K562 (cell line): Measurements from ENCODE around the gene MAGIX. TPM values are rescaled to one million over a fixed set of nuclear protein-coding genes. Genes with fewer than 3 reads are reported as not detected.

ENCODE experiments used
- ATAC-seq: fragments of 200-7000 bp; cut with Tn5 transposase; 3 replicates; pipeline ENCODE4 v1.9.1; 2020; ENCODE audit warnings: moderate library complexity
- BruUV-seq: library from RNA; stranded (reverse); fragments of 400-500 nt; replicated peaks from 2 replicates; lab custom pipeline; 2021; lab: Mats Ljungman, UMichigan
- CTCF ChIA-PET: fragments of 300-600 bp; formaldehyde crosslinking; extraction: SDS; loops from one replicate; lab custom pipeline; 2021; ENCODE audit warnings: low intra/inter-chr PET ratio; lab: Yijun Ruan, JAX
- POLR2A ChIA-PET: fragments of 300-600, 350-650 bp; sonication (Branson Sonifier 250); formaldehyde crosslinking; extraction: SDS; loops from one replicate; lab custom pipeline; 2021; ENCODE audit warnings: antibody characterized with exemption, inconsistent platforms; lab: Yijun Ruan, JAX
- DNase-seq, 4 experiments: peaks; one replicate each; pipeline versions ENCODE4 v3.0.0 to v3.0.0-alpha.2; 2011 to 2018; ENCODE audit warnings: low spot score in 3 of 4, mixed read lengths in 3 of 4; ENCODE audit errors: extremely low read depth in 1 of 4
- FAIRE-seq: peaks from 2 replicates; lab custom pipeline; 2011; peaks lifted over from hg19 to GRCh38; lab: Jason Lieb, UNC
- H2AFZ ChIP-seq: 2 replicates; pipeline ENCODE4 v1.6.0; 2011; ENCODE audit warnings: low read depth, low read length, control low read depth, inconsistent platforms
- H3K27ac ChIP-seq: fragments of 200-600 bp; 3 replicates; pipeline ENCODE4 v1.8.0; 2011; ENCODE audit warnings: low read depth, mild to moderate bottlenecking, control low read depth, inconsistent platforms, low read length, moderate library complexity, mixed read lengths; ENCODE audit errors: extremely low read depth
- H3K27me3 ChIP-seq, 2 experiments: fragments of 300-600 bp in 1 of 2; 2 replicates in 1 of 2; 3 replicates in 1 of 2; pipeline versions ENCODE4 v1.6.0 to v1.8.0; 2011; ENCODE audit warnings: inconsistent platforms in 2 of 2, low read length in 2 of 2, mild to moderate bottlenecking in 1 of 2, mixed read lengths in 1 of 2, moderate library complexity in 1 of 2; ENCODE audit not compliant: control insufficient read depth in 2 of 2, insufficient read depth in 2 of 2
- H3K36me3 ChIP-seq: fragments of 300-600 bp; 3 replicates; pipeline ENCODE4 v1.8.0; 2011; ENCODE audit warnings: mild to moderate bottlenecking, low read length, inconsistent platforms; ENCODE audit not compliant: control insufficient read depth, insufficient read depth
- H3K4me1 ChIP-seq, 2 experiments: fragments of 200-600 bp in 1 of 2; replicated peaks in 1 of 2; 2 replicates in 1 of 2; 3 replicates in 1 of 2; pipeline versions ENCODE4 v1.5.1 to v1.8.0; 2011; ENCODE audit warnings: inconsistent platforms in 2 of 2, low read length in 2 of 2, mild to moderate bottlenecking in 1 of 2, mixed read lengths in 1 of 2, moderate library complexity in 1 of 2; ENCODE audit not compliant: control insufficient read depth in 2 of 2, insufficient read depth in 2 of 2
- H3K4me2 ChIP-seq: 2 replicates; pipeline ENCODE4 v1.6.1; 2011; ENCODE audit warnings: low read length, control low read depth, inconsistent platforms, mixed read lengths; ENCODE audit not compliant: insufficient read depth
- H3K4me3 ChIP-seq: fragments of 200-600 bp; sonication (generic), shearing (Covaris generic); 2 replicates; pipeline ENCODE4 v1.5.1; 2016; ENCODE audit warnings: control low read depth, inconsistent platforms
- H3K79me2 ChIP-seq: fragments of 200-600 bp; 3 replicates; pipeline ENCODE4 v1.8.0; 2011; ENCODE audit warnings: low read length, inconsistent platforms; ENCODE audit not compliant: control insufficient read depth, insufficient read depth
- H3K9ac ChIP-seq, 2 experiments: 2 replicates each; pipeline versions ENCODE4 v1.6.0 to v1.6.1; 2011; ENCODE audit warnings: low read depth in 2 of 2, low read length in 2 of 2, control low read depth in 1 of 2, inconsistent platforms in 1 of 2, mild to moderate bottlenecking in 1 of 2, mixed read lengths in 1 of 2; ENCODE audit not compliant: insufficient read depth in 1 of 2
- H3K9me1 ChIP-seq: one replicate; pipeline ENCODE4 v1.6.0; 2011; ENCODE audit warnings: inconsistent platforms, mild to moderate bottlenecking, low read length, moderate library complexity; ENCODE audit not compliant: control insufficient read depth, insufficient read depth
- H3K9me3 ChIP-seq: replicated peaks from 2 replicates; pipeline ENCODE4 v1.5.1; 2011; ENCODE audit warnings: low read depth, low read length, inconsistent platforms; ENCODE audit not compliant: control insufficient read depth, insufficient read depth
- H4K20me1 ChIP-seq: replicated peaks from 2 replicates; pipeline ENCODE4 v1.6.1; 2011; ENCODE audit warnings: low read length, inconsistent platforms, mixed read lengths; ENCODE audit not compliant: control insufficient read depth, insufficient read depth
- FOS ChIP-seq: IDR thresholded peaks from 3 replicates; pipeline ENCODE4 v1.6.1; 2011; ENCODE audit not compliant: insufficient read length; ENCODE audit errors: extremely low read depth
- FOSL1 ChIP-seq: fragments of 200-800 bp; sonication (Bioruptor generic); conservative IDR thresholded peaks from 2 replicates; pipeline ENCODE4 v1.6.1; 2016; ENCODE audit warnings: missing genetic modification characterization, missing compliant biosample characterization
- HCFC1 ChIP-seq: IDR thresholded peaks from 2 replicates; pipeline ENCODE4 v1.6.1; 2012; ENCODE audit warnings: low read depth, low read length, improper control_type of control experiment
- SMAD1 ChIP-seq: fragments of 150-350 bp; IDR thresholded peaks from 2 replicates; pipeline ENCODE4 v1.6.1; 2014; ENCODE audit warnings: low read length, low read depth; ENCODE audit not compliant: partially characterized antibody
- ZSCAN29 ChIP-seq: fragments of 450-650 bp; IDR thresholded peaks from 2 replicates; pipeline ENCODE4 v1.6.1; 2017
- WGBS: fragments of 100-300 bp; shearing (Covaris generic); methylation state at CpG from one replicate; pipeline ENCODE4 v1.1.6; 2016; ENCODE audit warnings: low coverage, mixed read lengths; ENCODE audit not compliant: insufficient coverage; ENCODE audit errors: missing lambda C conversion rate; 5-methylcytosine and 5-hydroxymethylcytosine counted together
- in situ Hi-C: fragments of 300-500 bp; cut with MboI; formaldehyde crosslinking; loops from 4 replicates; pipeline ENCODE4 v1.15.0; 2018; ENCODE audit warnings: inconsistent platforms, mixed read lengths
- intact Hi-C: fragments of 100-400 bp; cut with micrococcal nuclease; formaldehyde crosslinking; loops from 2 replicates; pipeline ENCODE4 v1.14.2; 2022
- polyA plus RNA-seq, 8 experiments: library from polyadenylated mRNA; depleted of rRNA in 4 of 8; stranded (reverse) in 5 of 8; unstranded in 3 of 8; fragments of >200 nt; fragmentation: Nextera tagmentation in 2 of 8; fragmentation: Illumina TruSeq in 1 of 8; extraction: Ambion mirVana in 2 of 8; extraction: Trizol in 1 of 8; gene quantifications; 2 replicates each; pipeline versions ENCODE4 v1.2.1 to v1.2.3, GENCODE V29; 2011 to 2014; ENCODE audit warnings: inconsistent platforms in 1 of 8, missing spikeins in 1 of 8
- total RNA-seq, 7 experiments: library from RNA; depleted of rRNA in 6 of 7; stranded (reverse); fragments of >200 nt in 6 of 7; fragmentation: Illumina TruSeq in 2 of 7; extraction: Trizol in 2 of 7; gene quantifications; 2 replicates each; pipeline versions ENCODE4 v1.2.1 to v1.2.3, GENCODE V29; 2011 to 2021; ENCODE audit warnings: low replicate concordance in 1 of 7
- TF ChIP-seq, protein P1 (sequence below): fragments of 450-650 bp; IDR thresholded peaks from 2 replicates; pipeline ENCODE4 v1.7.1; 2018; ENCODE audit warnings: mild to moderate bottlenecking, low read depth; ENCODE audit not compliant: partially characterized antibody
- TF ChIP-seq, protein P2 (sequence below), 2 experiments: fragments of 450-650 bp in 1 of 2; IDR thresholded peaks; 2 replicates each; pipeline ENCODE4 v1.6.1; 2011 to 2017; ENCODE audit warnings: low read depth in 2 of 2, antibody characterized with exemption in 1 of 2, borderline replicate concordance in 1 of 2, low read length in 1 of 2, mild to moderate bottlenecking in 1 of 2, mixed read lengths in 1 of 2; ENCODE audit not compliant: control insufficient read depth in 1 of 2
- TF ChIP-seq, protein P3 (sequence below), 2 experiments: fragments of 450-650 bp; conservative IDR thresholded peaks; 2 replicates each; pipeline ENCODE4 v1.6.1; 2017; ENCODE audit warnings: mild to moderate bottlenecking in 2 of 2, moderate library complexity in 2 of 2
- TF ChIP-seq, protein P4 (sequence below): sonication (generic); IDR thresholded peaks from 2 replicates; pipeline ENCODE4 v1.6.1; 2016
- TF ChIP-seq, protein P5 (sequence below): fragments of 250-450 bp; sonication (Bioruptor Pico); IDR thresholded peaks from 2 replicates; pipeline ENCODE4 v1.8.0; 2022; ENCODE audit warnings: moderate library complexity, mild to moderate bottlenecking, inconsistent platforms

Gene MAGIX
- total and polyA plus RNA-seq, 9 of the 15 experiments (the other 6 are each of a cell fraction or from before 2014, with no cell fraction given), result 0.08 to 3.5 (median 0.47) TPM

DNA sequence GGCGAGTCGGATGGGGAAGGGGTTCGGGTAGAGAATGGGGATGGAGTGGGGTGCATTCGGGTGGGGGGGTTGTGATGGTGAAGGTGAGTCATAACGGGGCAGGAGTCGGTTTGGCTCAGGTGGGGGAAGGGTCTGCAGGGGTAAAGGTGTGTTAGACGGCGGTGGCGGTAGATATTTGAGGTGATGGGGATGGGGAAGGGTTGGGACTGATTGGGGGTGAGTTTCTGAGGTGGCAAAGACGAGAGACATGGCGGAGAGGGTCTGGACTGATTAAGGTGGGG is 36.7 kb downstream of the MAGIX start:
- peak overlapping the region; percentile 35; the same call in 1 of the 2 replicates for H3K4me3 ChIP-seq
- H3K27ac ChIP-seq, result no peak overlapping the region
- H3K27me3 ChIP-seq, result no peaks in the 10 kb centered on the region
- CTCF ChIA-PET, result no interaction called here
- 5% methylated on average over 8 of the region's 11 CpGs for WGBS
- POLR2A ChIA-PET, result no interaction called here
- intact Hi-C loops, result no loop called here
- H3K9ac ChIP-seq, result peak overlapping the region in 1 of 2 experiments; percentile 83; a peak in 2 of 4 replicates
- H2AFZ ChIP-seq, result no peak overlapping the region
- no peaks in the 10 kb centered on the region for H3K9me1 ChIP-seq
- H3K9me3 ChIP-seq, result no peaks in the 10 kb centered on the region
- ATAC-seq (no peak), FAIRE-seq (no peak), DNase-seq (no peak)
- no TSS peak for BruUV-seq
- peaks cover 17 to 30% of the 10 kb centered on the region in 2 experiments; a peak in 4 of 5 replicates for H3K4me1 ChIP-seq
- no peak overlapping the region for H3K4me2 ChIP-seq
- in situ Hi-C loops, result no loop called here
- no peaks in the 10 kb centered on the region for H4K20me1 ChIP-seq
- no peaks in the 10 kb centered on the region for H3K79me2 ChIP-seq
- no peaks in the 10 kb centered on the region for H3K36me3 ChIP-seq
- TF ChIP-seq, protein P1, sequence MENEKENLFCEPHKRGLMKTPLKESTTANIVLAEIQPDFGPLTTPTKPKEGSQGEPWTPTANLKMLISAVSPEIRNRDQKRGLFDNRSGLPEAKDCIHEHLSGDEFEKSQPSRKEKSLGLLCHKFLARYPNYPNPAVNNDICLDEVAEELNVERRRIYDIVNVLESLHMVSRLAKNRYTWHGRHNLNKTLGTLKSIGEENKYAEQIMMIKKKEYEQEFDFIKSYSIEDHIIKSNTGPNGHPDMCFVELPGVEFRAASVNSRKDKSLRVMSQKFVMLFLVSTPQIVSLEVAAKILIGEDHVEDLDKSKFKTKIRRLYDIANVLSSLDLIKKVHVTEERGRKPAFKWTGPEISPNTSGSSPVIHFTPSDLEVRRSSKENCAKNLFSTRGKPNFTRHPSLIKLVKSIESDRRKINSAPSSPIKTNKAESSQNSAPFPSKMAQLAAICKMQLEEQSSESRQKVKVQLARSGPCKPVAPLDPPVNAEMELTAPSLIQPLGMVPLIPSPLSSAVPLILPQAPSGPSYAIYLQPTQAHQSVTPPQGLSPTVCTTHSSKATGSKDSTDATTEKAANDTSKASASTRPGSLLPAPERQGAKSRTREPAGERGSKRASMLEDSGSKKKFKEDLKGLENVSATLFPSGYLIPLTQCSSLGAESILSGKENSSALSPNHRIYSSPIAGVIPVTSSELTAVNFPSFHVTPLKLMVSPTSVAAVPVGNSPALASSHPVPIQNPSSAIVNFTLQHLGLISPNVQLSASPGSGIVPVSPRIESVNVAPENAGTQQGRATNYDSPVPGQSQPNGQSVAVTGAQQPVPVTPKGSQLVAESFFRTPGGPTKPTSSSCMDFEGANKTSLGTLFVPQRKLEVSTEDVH, result no peak
- TF ChIP-seq FOSL1 (tag) (no peak), ZSCAN29 (no peak), FOS (no peak), HCFC1 (no peak), SMAD1 (no peak)
- TF ChIP-seq, protein P2, sequence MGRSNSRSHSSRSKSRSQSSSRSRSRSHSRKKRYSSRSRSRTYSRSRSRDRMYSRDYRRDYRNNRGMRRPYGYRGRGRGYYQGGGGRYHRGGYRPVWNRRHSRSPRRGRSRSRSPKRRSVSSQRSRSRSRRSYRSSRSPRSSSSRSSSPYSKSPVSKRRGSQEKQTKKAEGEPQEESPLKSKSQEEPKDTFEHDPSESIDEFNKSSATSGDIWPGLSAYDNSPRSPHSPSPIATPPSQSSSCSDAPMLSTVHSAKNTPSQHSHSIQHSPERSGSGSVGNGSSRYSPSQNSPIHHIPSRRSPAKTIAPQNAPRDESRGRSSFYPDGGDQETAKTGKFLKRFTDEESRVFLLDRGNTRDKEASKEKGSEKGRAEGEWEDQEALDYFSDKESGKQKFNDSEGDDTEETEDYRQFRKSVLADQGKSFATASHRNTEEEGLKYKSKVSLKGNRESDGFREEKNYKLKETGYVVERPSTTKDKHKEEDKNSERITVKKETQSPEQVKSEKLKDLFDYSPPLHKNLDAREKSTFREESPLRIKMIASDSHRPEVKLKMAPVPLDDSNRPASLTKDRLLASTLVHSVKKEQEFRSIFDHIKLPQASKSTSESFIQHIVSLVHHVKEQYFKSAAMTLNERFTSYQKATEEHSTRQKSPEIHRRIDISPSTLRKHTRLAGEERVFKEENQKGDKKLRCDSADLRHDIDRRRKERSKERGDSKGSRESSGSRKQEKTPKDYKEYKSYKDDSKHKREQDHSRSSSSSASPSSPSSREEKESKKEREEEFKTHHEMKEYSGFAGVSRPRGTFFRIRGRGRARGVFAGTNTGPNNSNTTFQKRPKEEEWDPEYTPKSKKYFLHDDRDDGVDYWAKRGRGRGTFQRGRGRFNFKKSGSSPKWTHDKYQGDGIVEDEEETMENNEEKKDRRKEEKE (IDR thresholded peaks at IDR 0.05; ENCODE audit: borderline replicate concordance in 1 of 2, control insufficient read depth in 1 of 2, low read depth in 2 of 2, low read length in 1 of 2), result no peak
- TF ChIP-seq, protein P3, sequence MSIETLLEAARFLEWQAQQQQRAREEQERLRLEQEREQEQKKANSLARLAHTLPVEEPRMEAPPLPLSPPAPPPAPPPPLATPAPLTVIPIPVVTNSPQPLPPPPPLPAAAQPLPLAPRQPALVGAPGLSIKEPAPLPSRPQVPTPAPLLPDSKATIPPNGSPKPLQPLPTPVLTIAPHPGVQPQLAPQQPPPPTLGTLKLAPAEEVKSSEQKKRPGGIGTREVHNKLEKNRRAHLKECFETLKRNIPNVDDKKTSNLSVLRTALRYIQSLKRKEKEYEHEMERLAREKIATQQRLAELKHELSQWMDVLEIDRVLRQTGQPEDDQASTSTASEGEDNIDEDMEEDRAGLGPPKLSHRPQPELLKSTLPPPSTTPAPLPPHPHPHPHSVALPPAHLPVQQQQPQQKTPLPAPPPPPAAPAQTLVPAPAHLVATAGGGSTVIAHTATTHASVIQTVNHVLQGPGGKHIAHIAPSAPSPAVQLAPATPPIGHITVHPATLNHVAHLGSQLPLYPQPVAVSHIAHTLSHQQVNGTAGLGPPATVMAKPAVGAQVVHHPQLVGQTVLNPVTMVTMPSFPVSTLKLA (conservative IDR thresholded peaks at IDR 0.05), result no peak
- TF ChIP-seq, protein P4, sequence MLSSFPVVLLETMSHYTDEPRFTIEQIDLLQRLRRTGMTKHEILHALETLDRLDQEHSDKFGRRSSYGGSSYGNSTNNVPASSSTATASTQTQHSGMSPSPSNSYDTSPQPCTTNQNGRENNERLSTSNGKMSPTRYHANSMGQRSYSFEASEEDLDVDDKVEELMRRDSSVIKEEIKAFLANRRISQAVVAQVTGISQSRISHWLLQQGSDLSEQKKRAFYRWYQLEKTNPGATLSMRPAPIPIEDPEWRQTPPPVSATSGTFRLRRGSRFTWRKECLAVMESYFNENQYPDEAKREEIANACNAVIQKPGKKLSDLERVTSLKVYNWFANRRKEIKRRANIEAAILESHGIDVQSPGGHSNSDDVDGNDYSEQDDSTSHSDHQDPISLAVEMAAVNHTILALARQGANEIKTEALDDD, result no peak
- TF ChIP-seq, protein P5, sequence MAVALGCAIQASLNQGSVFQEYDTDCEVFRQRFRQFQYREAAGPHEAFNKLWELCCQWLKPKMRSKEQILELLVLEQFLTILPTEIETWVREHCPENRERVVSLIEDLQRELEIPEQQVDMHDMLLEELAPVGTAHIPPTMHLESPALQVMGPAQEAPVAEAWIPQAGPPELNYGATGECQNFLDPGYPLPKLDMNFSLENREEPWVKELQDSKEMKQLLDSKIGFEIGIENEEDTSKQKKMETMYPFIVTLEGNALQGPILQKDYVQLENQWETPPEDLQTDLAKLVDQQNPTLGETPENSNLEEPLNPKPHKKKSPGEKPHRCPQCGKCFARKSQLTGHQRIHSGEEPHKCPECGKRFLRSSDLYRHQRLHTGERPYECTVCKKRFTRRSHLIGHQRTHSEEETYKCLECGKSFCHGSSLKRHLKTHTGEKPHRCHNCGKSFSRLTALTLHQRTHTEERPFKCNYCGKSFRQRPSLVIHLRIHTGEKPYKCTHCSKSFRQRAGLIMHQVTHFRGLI (CRISPR knock-in tag), result no peak
